Measurements from ENCODE around the gene TXNL4A. TPM values are rescaled to one million over a fixed set of nuclear protein-coding genes. Genes with fewer than 3 reads are reported as not detected.

Gene TXNL4A
- total RNA-seq, 1 experiment from 2014 or later: 216 TPM

DNA sequence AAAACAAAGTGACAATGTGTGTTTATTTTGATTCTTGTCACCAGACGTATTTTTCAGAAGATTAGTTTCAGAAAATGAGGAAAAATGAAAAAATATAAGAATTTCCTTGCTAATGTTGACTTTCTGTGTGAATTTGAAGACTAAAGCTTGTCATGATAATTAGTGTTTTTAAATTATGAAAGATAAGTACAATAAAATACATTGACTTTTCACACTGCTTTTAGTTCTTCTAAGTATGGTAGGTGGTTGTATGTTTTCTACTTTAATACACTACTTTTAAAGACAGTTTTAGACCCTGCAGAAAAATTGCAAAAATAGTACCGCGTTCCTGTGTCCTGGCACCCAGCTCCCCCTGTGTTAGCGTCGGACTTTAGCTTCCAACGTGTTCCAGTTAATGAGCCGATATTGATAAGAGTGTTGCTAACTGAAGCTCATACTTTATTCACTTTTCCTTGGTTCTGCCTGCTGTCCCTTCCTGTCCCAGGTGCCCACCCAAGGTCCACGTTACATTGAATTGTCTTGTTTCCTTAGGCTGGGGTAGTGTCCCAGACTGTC is 46.6 kb upstream of the TXNL4A start:
- TF ChIP-seq, protein P1, sequence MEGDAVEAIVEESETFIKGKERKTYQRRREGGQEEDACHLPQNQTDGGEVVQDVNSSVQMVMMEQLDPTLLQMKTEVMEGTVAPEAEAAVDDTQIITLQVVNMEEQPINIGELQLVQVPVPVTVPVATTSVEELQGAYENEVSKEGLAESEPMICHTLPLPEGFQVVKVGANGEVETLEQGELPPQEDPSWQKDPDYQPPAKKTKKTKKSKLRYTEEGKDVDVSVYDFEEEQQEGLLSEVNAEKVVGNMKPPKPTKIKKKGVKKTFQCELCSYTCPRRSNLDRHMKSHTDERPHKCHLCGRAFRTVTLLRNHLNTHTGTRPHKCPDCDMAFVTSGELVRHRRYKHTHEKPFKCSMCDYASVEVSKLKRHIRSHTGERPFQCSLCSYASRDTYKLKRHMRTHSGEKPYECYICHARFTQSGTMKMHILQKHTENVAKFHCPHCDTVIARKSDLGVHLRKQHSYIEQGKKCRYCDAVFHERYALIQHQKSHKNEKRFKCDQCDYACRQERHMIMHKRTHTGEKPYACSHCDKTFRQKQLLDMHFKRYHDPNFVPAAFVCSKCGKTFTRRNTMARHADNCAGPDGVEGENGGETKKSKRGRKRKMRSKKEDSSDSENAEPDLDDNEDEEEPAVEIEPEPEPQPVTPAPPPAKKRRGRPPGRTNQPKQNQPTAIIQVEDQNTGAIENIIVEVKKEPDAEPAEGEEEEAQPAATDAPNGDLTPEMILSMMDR (conservative IDR thresholded peaks at IDR 0.05; ENCODE audit: low read depth, low read length): no peak
- no peak for TF ChIP-seq EZH2 (IDR thresholded peaks at IDR 0.05; ENCODE audit: borderline replicate concordance, low read depth, low read length, poor library complexity, severe bottlenecking)
- BruUV-seq (replicated peaks): TSS peak; percentile 51
- H3K27ac ChIP-seq (ENCODE audit: low read depth, low read length, poor library complexity, severe bottlenecking): peak overlapping the region; percentile 87
- H3K9me3 ChIP-seq (ENCODE audit: low read depth, low read length, poor library complexity, severe bottlenecking): no peaks in the 10 kb centered on the region
- peak; percentile 11 for DNase-seq (ENCODE audit: low spot score)
- peaks cover 9% of the 10 kb centered on the region for H3K4me1 ChIP-seq (ENCODE audit: insufficient read depth, low read length, poor library complexity, severe bottlenecking)
- ChIA-PET CTCF (no interaction called here), POLR2A (ENCODE audit: low non-redundant PET) (no interaction called here)
- intact Hi-C loops (cut with micrococcal nuclease; ENCODE audit: unreplicated experiment): loop anchor here (2.0 to 10.0 kb wide), 3 partner anchors 46 to 640 kb away; partner anchors contain the start of genes NFATC1, SLC66A2 and TXNL4A
- no peaks in the 10 kb centered on the region for H3K27me3 ChIP-seq (replicated peaks; ENCODE audit: insufficient read depth, low read depth, low read length, poor library complexity)
- H3K36me3 ChIP-seq (ENCODE audit: insufficient read depth, low read length, poor library complexity, severe bottlenecking): no peaks in the 10 kb centered on the region
- H3K4me3 ChIP-seq (ENCODE audit: low read depth, low read length, poor library complexity, severe bottlenecking): peak overlapping the region; percentile 79

DNA sequence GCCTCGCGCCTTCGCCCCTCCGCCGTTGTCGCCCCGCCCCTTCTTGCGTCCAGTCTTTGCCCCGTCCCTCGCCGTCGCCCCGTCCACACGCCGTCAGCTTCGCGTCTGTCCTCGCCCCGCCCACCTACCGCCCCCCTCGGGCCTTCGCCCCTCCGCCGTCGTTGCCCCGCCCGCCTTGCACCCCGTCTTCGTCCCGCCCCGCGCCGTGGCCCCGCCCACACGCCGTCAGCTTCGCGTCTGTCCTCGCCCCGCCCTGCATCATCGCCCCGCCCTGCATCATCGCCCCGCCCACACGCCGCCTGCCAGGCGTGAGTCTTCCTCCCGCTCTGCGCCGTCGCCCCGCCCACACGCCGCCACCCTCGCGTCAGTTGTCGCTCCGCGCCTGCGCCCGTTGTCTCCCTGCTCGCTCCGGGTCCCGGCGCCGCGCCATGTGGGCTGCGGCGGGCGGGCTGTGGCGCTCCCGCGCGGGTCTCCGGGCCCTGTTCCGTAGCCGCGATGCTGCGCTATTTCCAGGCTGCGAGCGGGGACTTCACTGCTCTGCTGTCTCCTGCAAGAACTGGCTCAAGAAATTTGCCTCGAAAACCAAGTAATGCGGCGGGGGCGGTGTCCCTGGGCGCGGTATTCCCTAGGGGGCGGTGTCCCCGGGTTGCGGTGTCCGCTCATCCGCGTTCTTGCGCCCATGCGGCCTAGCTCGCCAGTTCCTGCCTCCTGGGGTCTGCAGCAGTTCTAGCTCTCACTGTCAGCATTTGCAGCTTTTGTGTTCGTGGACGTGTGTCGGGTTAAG is 45.9 kb upstream of the TXNL4A start, which contains the start of gene RBFA:
Gene RBFA (plus strand): TSS at position 367 of the 784 bp plus-strand sequence. CDS start 62 bp downstream, at position 429.
- TF ChIP-seq EZH2 (IDR thresholded peaks at IDR 0.05; ENCODE audit: borderline replicate concordance, low read depth, low read length, poor library complexity, severe bottlenecking): no peak
- TF ChIP-seq, protein P1 (conservative IDR thresholded peaks at IDR 0.05; ENCODE audit: low read depth, low read length): peak; percentile 36; the same call in 1 of the 2 replicates
- H3K27ac ChIP-seq (ENCODE audit: low read depth, low read length, poor library complexity, severe bottlenecking): peak within 1 kb of the TSS; percentile 87
- H3K27me3 ChIP-seq (replicated peaks; ENCODE audit: insufficient read depth, low read depth, low read length, poor library complexity): no peaks in the 10 kb centered on the region
- H3K36me3 ChIP-seq (ENCODE audit: insufficient read depth, low read length, poor library complexity, severe bottlenecking): no peaks in the 10 kb centered on the region
- peak within 1 kb of the TSS; percentile 79 for H3K4me3 ChIP-seq (ENCODE audit: low read depth, low read length, poor library complexity, severe bottlenecking)
- BruUV-seq (replicated peaks): no TSS peak
- H3K4me1 ChIP-seq (ENCODE audit: insufficient read depth, low read length, poor library complexity, severe bottlenecking): peaks cover 9% of the 10 kb centered on the region
- no peaks in the 10 kb centered on the region for H3K9me3 ChIP-seq (ENCODE audit: low read depth, low read length, poor library complexity, severe bottlenecking)
- ChIA-PET CTCF (interaction anchor here (0.9 to 1.1 kb wide), 2 partner anchors 10 to 166 kb away, joined by 3 read pairs; no protein-coding TSS in a partner anchor), POLR2A (ENCODE audit: low non-redundant PET) (interaction anchor here (0.6 kb wide), 1 partner anchor 356 kb away, joined by 3 read pairs; no protein-coding TSS in a partner anchor)
- peak; percentile 98 for DNase-seq (ENCODE audit: low spot score)
- intact Hi-C loops (cut with micrococcal nuclease; ENCODE audit: unreplicated experiment): loop anchor here (2.0 to 10.0 kb wide), 3 partner anchors 45 to 639 kb away; partner anchors contain the start of genes NFATC1, SLC66A2 and TXNL4A

DNA sequence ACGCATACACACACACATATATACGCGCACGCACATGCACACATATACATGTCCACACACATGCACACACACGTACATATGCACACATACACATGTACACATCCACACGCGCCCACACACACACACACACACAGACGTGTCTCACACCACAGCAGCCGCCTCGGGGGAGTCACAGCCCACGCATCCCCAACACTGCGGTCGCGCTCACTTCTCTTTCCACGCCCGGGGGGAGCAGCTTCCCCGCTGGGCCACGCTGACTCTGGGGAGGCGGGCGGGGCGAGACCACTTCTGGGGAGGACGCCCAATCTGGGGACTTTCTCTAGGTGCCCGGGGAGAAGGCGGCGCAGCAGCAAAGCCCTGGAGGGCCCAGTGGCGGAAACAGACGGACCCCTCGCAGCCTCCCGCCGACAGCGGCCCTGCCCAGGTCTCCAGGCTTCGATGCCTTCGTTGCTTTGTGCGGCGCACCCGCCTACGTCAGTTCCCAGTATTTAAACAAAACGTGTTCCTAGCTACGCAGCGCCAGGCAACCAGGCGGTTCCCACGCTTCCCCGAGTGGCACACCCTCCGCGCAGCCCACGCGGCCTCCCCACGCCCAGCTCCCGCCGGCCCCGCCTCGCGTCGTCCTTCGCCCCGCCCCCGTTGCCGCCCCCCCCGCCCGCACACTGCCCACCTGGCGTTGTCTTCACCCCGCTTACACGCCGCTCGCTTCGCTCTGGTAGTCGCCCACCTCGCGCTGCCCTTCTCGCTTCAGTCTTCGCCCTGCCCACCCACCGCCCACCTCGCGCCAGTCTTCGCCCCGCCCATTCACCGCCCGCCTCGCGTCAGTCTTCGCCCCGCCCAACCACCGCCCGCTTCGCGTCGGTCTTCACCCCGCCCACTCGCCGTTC is 45.1 kb upstream of the TXNL4A start:
- POLR2A ChIA-PET (ENCODE audit: low non-redundant PET): interaction anchor here (0.6 to 1.1 kb wide), 2 partner anchors 75 to 355 kb away, joined by 3 to 4 read pairs; no protein-coding TSS in a partner anchor
- DNase-seq (ENCODE audit: low spot score): no peak
- TF ChIP-seq EZH2 (IDR thresholded peaks at IDR 0.05; ENCODE audit: borderline replicate concordance, low read depth, low read length, poor library complexity, severe bottlenecking): no peak
- TF ChIP-seq, protein P1 (conservative IDR thresholded peaks at IDR 0.05; ENCODE audit: low read depth, low read length): no peak
- intact Hi-C loops (cut with micrococcal nuclease; ENCODE audit: unreplicated experiment): loop anchor here (2.0 to 10.0 kb wide), 3 partner anchors 45 to 639 kb away; partner anchors contain the start of genes NFATC1, SLC66A2 and TXNL4A
- BruUV-seq (replicated peaks): TSS peak; percentile 32
- H3K4me3 ChIP-seq (ENCODE audit: low read depth, low read length, poor library complexity, severe bottlenecking): peak overlapping the region; percentile 79
- no peaks in the 10 kb centered on the region for H3K9me3 ChIP-seq (ENCODE audit: low read depth, low read length, poor library complexity, severe bottlenecking)
- CTCF ChIA-PET: interaction anchor here (0.9 to 1.1 kb wide), 2 partner anchors 9 to 167 kb away, joined by 3 read pairs; no protein-coding TSS in a partner anchor
- H3K27ac ChIP-seq (ENCODE audit: low read depth, low read length, poor library complexity, severe bottlenecking): peak overlapping the region; percentile 87
- no peaks in the 10 kb centered on the region for H3K27me3 ChIP-seq (replicated peaks; ENCODE audit: insufficient read depth, low read depth, low read length, poor library complexity)
- peaks cover 9% of the 10 kb centered on the region for H3K4me1 ChIP-seq (ENCODE audit: insufficient read depth, low read length, poor library complexity, severe bottlenecking)
- no peaks in the 10 kb centered on the region for H3K36me3 ChIP-seq (ENCODE audit: insufficient read depth, low read length, poor library complexity, severe bottlenecking)

Data from A673 (cell line).